Bronchial epithelial cell (primary cell): ENCODE data around the gene ADNP. TPM values are rescaled to one million over a fixed set of nuclear protein-coding genes. Genes with fewer than 3 reads are reported as not detected.

Experiments used
- DNase-seq: peaks from one replicate; pipeline ENCODE4 v3.0.0-alpha.2; 2010; ENCODE audit warnings: low read depth
- FAIRE-seq: peaks from 2 replicates; lab custom pipeline; 2011; peaks lifted over from hg19 to GRCh38; lab: Jason Lieb, UNC
- H3K27me3 ChIP-seq: 2 replicates; pipeline ENCODE4 v1.5.1; 2011; ENCODE audit warnings: low read length; ENCODE audit not compliant: control insufficient read depth, insufficient read depth
- H3K36me3 ChIP-seq: 2 replicates; pipeline ENCODE4 v1.5.1; 2011; ENCODE audit warnings: low read length; ENCODE audit not compliant: control insufficient read depth, insufficient read depth
- H3K4me3 ChIP-seq: 2 replicates; pipeline ENCODE4 v1.5.1; 2011; ENCODE audit warnings: mild to moderate bottlenecking, low read depth, low read length, control low read depth
- CTCF ChIP-seq: IDR thresholded peaks from 2 replicates; pipeline ENCODE4 v1.5.1; 2011; ENCODE audit warnings: mild to moderate bottlenecking, moderate library complexity, low read length, control low read depth, inconsistent platforms; ENCODE audit not compliant: insufficient read depth, severe bottlenecking
- total RNA-seq: library from RNA; depleted of rRNA; stranded (reverse); fragments of >200 nt; gene quantifications from 2 replicates; pipeline ENCODE4 v1.2.1, GENCODE V29; 2014

Gene ADNP
- total RNA-seq, 1 donor from 2014 or later, result 28.2 TPM

DNA sequence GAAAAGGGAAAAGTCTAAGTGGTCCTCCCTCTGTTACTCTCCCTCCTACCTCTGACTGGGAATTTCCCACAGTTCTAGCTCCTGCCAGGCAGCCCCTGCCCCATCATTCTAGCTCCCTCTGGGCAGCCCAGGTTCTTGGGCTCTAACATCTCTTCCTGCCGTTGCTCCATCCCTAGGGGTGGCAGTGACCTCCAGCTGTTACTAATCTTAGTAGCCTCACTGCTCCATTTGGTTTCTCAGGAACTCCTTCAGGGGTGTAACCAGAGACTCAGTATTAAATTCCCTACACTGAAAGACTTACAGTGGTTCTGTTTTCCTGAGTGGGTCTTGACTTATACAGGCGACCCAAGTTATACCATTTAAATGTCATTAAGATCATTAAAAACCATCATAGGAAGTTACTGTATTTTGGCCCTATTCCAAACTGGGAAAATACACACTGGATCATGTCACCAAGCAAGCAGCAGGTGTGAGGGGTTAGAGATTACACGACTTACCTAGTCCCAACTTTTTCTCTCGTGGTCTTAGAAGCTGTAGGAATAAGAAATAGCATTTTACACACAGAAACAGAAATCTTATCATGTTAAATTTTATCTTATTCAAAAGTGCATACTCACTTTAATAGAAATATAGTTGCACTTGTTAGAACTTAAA, 17.0 kb upstream of the ADNP start:
- no peaks in the 10 kb centered on the region for H3K27me3 ChIP-seq
- no peak overlapping the region for H3K4me3 ChIP-seq
- no peak for FAIRE-seq
- H3K36me3 ChIP-seq, result peaks cover 18% of the 10 kb centered on the region
- no peak for TF ChIP-seq CTCF
- no peak for DNase-seq

GRCh38 chr20:50943069-50943468, 11.8 kb upstream of the ADNP start:
- H3K27me3 ChIP-seq, result no peaks in the 10 kb centered on the region
- DNase-seq, result no peak
- H3K4me3 ChIP-seq, result no peak overlapping the region
- H3K36me3 ChIP-seq, result peaks cover 15% of the 10 kb centered on the region
- FAIRE-seq, result no peak
- no peak for TF ChIP-seq CTCF

DNA sequence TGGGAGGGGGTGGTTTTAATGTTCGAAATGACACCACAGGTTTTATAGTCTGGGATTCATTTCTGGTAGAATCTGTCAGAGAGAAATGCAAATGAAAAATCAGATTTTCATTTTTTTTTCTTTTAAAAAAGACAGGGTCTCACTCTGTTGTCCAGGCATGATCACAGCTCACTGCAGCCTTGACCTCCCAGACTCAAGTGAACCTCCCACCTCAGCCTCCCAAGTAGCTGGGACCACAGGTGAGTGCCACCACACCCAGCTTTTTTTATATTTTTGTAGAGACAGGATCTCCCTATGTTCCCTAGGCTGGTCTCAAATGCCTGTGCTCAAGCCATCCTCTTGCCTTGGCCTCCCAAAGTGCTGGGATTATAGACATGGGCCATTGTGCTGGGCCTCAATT, 2.4 kb upstream of the ADNP start:
- Histone ChIP-seq H3K36me3 (peaks cover 2% of the 10 kb centered on the region), H3K27me3 (no peaks in the 10 kb centered on the region), H3K4me3 (no peak overlapping the region)
- FAIRE-seq (no peak), DNase-seq (no peak)
- no peak for TF ChIP-seq CTCF

- FAIRE-seq, result no peak
- peaks cover 3% of the 10 kb centered on the region for H3K36me3 ChIP-seq
- H3K4me3 ChIP-seq, result no peak overlapping the region
- no peaks in the 10 kb centered on the region for H3K27me3 ChIP-seq
- no peak for TF ChIP-seq CTCF
- DNase-seq, result no peak
Observed at GRCh38 chr20:50932691-50933280, 1.5 kb upstream of the ADNP start.

- FAIRE-seq, result no peak
- DNase-seq, result no peak
- Histone ChIP-seq H3K36me3 (peaks cover 3% of the 10 kb centered on the region), H3K27me3 (no peaks in the 10 kb centered on the region), H3K4me3 (peak overlapping the region; percentile 10)
- no peak for TF ChIP-seq CTCF
Observed at GRCh38 chr20:50932016-50932485, 814 bp upstream of the ADNP start.
